Skin epidermis (tissue), 12 donors: Measurements from ENCODE around the gene TSSK2.
"Not testable (repeated sequence)": the region's sequence is repeated elsewhere in the genome, so short reads cannot be mapped to it uniquely, and the experiment has no call there.

Experiments used
- H3K27ac ChIP-seq, 21 experiments: fragments of 200-600 bp; sonication (generic) in 11 of 21; one replicate each; pipeline ENCODE4 v1.5.0; 2020; ENCODE audit warnings: mild to moderate bottlenecking in 3 of 21, inconsistent platforms in 2 of 21, moderate library complexity in 2 of 21
- H3K4me3 ChIP-seq, 7 experiments: fragments of 200-600 bp; sonication (generic) in 2 of 7; one replicate each; pipeline ENCODE4 v1.5.0; 2020; ENCODE audit warnings: inconsistent platforms in 2 of 7, mild to moderate bottlenecking in 2 of 7, moderate library complexity in 1 of 7

The TSSK2 gene

GRCh38 chr22:19130959-19131684 lies at the start of gene TSSK2:
TSS of gene TSSK2 (plus strand) at chr22:19131308. CDS start at chr22:19131400, 92 bp downstream.
- Histone ChIP-seq H3K27ac (peak within 1 kb of the TSS in 18 of 21 experiments; percentile 9 to 88 (median 58)), H3K4me3 (no peak within 1 kb of the TSS)

DNA sequence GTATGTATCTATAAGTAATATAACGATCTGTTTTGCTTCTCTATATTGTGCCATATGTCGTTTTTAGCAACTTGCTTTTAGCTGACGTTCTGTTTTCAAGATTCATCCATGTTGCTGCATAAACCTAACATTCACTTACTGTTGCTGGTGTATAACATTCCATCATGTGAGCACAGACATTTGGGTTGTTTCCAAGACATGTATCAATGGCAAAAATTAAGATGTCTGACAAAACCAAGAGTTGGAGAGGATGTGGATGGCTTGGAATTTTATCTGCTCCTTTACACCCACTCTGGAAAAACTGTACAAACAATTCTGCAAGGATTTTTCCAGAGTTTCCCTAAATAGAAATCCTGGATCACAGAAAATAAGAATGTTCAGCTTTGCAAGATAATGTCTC lies 49.8 kb upstream of the TSSK2 start:
- H3K27ac ChIP-seq = no peak overlapping the region
- H3K4me3 ChIP-seq = no peak overlapping the region

DNA sequence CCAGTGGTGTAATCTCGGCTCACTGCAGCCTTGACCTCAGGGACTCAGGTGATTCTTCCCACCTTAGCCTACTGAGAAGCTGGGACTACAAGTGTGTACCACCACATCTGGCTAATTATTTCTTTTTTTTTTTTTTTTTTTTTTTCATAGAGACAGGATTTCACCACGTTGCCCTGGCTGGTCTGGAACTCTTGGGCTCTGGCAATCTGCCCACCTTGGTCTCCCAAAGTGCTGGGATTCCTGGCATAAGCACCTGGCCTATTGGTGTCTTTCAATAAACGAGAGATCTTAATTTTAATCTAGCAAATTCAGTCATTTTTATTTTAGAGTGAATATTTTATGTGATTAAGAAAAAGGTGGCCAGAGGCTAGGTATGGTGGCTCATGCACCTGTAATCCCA lies 49.0 kb upstream of the TSSK2 start:
- Histone ChIP-seq H3K27ac (no peak overlapping the region), H3K4me3 (no peak overlapping the region)

DNA sequence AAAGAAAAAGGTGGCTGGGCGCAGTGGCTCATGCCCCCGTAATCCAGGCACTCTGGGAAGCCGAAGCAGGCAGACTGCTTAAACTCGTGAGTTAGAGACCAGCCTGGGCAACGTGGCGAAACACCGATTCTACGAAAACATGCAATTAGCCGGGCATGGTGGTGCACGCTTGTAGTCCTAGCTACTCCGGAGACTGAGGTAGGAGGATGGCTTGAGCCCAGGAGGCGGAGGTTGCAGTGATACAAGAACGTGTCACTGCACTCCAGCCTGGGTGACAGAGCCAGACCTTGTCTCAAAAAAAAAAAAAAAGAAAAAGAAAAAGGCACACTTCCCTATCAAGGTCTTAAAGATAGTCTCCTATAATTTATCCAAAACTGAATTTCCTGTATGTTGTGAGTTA lies 48.3 kb upstream of the TSSK2 start:
- Histone ChIP-seq H3K27ac (no peak overlapping the region), H3K4me3 (no peak overlapping the region)

DNA sequence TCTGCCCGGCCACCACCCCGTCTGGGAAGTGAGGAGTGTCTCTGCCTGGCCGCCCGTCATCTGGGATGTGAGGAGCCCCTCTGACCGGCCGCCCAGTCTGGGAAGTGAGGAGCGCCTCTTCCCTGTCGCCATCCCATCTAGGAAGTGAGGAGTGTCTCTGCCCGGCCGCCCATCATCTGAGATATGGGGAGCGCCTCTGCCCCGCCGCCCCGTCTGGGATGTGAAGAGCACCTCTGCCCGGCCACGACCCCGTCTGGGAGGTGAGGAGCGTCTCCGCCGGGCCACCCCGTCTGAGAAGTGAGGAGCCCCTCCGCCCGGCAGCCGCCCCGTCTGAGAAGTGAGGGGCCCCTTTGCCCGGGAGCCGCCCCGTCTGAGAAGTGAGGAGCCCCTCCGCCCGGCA lies 47.0 kb upstream of the TSSK2 start:
- not testable (repeated sequence) for H3K4me3 ChIP-seq, H3K27ac ChIP-seq

GRCh38 chr22:19084586-19084985 lies 46.5 kb upstream of the TSSK2 start:
- not testable (repeated sequence) for H3K4me3 ChIP-seq, H3K27ac ChIP-seq

- Histone ChIP-seq H3K27ac (peak overlapping the region in 7 of 21 experiments; percentile 7 to 53 (median 31)), H3K4me3 (no peak overlapping the region)
Observed at GRCh38 chr22:19085233-19085718, 45.8 kb upstream of the TSSK2 start.

DNA sequence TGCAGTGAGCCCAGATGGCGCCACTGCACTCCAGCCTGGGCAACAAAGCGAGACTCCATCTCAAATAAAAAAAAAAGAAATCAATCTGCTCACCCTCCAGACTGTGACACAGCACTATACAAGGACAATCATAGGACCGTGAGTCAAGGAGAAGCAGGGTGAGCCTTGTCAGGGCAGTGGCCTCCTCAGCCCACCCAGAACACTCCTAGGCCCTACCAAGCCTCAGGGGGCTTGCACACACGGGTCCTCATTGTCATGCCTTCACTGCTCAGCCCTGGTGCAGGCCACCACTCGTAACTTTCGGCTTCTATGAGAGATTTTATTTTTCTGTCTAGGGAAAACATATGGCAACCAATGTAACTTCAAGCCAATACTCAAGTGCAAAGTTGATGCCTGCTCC lies 44.7 kb upstream of the TSSK2 start:
- peak overlapping the region in 7 of 21 experiments; percentile 1 to 50 (median 24) for H3K27ac ChIP-seq

GRCh38 chr22:19086896-19087295 lies 44.2 kb upstream of the TSSK2 start:
- Histone ChIP-seq H3K4me3 (no peak overlapping the region), H3K27ac (peak overlapping the region in 3 of 21 experiments; percentile 1 to 50 (median 24))

More for the DNA sequence above, 44.7 kb upstream of the TSSK2 start:
- no peak overlapping the region for H3K4me3 ChIP-seq

DNA sequence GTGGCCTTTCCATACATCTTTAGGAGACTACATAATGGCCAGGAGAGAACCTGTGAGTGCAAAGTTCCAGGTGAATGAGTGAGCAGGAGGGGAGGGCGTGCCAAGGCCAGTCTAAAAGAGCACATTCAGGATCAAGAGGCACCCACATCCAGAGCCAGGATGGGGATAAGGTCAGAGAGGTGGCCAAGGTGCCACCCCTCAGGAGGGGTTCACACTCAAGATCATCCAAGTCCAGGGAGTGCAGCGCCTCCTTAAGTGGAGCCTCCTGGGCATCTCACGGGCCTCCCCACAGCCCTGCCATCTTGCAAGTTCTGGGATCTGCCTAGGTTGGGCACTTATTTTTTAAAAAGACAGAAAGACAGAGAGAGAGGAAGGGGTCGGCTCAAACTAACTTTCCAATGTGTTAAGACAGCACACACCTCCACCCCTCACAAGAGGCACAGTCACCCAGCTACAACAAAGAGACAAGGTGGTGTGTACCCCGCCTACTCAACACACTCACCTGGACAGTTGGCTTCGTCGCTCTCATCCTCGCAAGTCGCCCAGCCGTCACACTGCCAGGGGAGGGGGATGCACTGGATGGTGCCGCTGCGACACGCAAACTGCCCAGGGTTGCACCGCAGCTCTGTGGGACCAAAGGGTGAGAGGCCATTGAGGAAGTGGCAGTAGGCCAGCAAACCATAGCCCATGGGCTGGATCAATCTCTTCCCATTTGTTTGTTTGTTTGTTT lies 42.1 kb upstream of the TSSK2 start:
- Histone ChIP-seq H3K4me3 (no peak overlapping the region), H3K27ac (no peak overlapping the region)

DNA sequence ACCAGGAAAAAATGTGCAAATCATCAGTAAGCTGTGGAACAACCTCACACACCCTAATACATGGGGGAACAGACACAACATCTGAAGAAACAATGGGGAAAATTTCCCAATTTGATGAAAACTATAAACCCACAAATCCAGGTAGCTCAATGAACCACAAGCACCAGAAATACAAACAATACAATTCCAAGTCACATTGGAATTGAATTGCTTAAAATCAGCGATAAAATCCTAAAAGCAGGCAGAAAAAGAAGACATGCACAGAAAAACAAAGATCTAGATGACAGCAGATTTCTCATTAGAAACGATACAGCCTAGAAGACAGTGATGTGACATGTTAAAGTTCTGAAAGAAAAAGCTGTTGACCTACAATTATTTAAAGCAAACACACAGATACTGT lies 40.9 kb upstream of the TSSK2 start:
- H3K27ac ChIP-seq = no peak overlapping the region
- no peak overlapping the region for H3K4me3 ChIP-seq

GRCh38 chr22:19090586-19091127 lies 40.5 kb upstream of the TSSK2 start:
- H3K4me3 ChIP-seq = no peak overlapping the region
- H3K27ac ChIP-seq = no peak overlapping the region

- Histone ChIP-seq H3K27ac (no peak overlapping the region), H3K4me3 (no peak overlapping the region)
Observed at GRCh38 chr22:19092725-19093124, 38.4 kb upstream of the TSSK2 start.

DNA sequence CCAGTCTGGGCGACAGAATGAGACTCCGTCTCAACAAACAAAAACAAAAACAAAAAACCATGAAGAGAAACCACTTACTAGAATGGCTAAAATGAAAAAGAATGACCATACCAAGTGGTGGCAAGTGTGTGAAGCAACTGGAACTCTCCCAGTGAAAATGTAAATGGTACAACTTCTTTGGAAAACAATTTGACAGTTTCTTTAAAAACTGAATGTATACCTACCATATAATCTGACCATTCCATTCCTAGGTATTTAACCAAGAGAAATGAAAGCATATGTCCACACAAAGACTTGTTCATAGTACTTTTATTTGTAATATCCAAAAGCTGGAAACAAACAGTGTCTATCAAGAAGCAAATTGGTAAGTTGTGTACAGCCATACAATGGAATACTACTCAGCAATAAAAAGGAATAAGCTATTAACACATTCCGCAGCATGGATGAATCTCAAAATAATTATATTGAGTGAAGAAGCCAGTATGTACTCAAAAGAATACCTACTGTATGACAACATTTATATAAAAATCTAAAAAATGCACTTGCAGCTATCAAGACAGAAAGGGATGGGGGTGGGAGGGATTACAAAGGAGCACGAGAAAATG lies 36.6 kb upstream of the TSSK2 start:
- Histone ChIP-seq H3K4me3 (no peak overlapping the region), H3K27ac (no peak overlapping the region)

DNA sequence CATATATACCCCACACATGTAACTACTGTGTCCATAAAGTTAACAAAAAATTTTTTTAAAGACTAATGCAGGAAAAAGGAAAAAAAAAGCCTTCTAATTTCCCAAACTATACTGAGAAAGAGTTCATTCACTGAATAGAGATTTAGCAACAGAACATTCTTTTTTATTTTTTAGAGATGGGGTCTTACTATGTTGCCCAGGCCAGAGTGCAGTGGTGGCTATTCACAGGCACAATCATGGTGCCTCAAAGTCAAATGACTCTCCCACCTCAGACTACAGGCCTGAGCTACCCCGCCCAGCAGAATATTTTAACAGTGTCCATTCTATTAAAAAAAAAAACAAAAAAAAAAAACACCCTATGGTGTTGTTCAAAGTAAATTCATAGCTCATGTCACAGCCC lies 34.6 kb upstream of the TSSK2 start:
- H3K27ac ChIP-seq = no peak overlapping the region
- H3K4me3 ChIP-seq = no peak overlapping the region

GRCh38 chr22:19097518-19097917 lies 33.6 kb upstream of the TSSK2 start:
- Histone ChIP-seq H3K27ac (no peak overlapping the region), H3K4me3 (no peak overlapping the region)

GRCh38 chr22:19098157-19098556 lies 33.0 kb upstream of the TSSK2 start:
- Histone ChIP-seq H3K27ac (peak overlapping the region in 1 of 21 experiments; percentile 27), H3K4me3 (no peak overlapping the region)

GRCh38 chr22:19103880-19104821 lies 27.0 kb upstream of the TSSK2 start:
- Histone ChIP-seq H3K4me3 (no peak overlapping the region), H3K27ac (peak overlapping the region in 5 of 21 experiments; percentile 3 to 50 (median 21))

GRCh38 chr22:19105456-19105855 lies 25.7 kb upstream of the TSSK2 start:
- Histone ChIP-seq H3K27ac (no peak overlapping the region), H3K4me3 (no peak overlapping the region)
